OCI-LY1 (cell line): ENCODE results near the gene HNRNPL.

ENCODE experiments used
- EZH2 ChIP-seq: fragments of 200-600 bp; sonication (generic), shearing (Covaris generic); IDR thresholded peaks from 2 replicates; pipeline ENCODE4 v1.8.0; 2017; ENCODE audit warnings: borderline replicate concordance, mixed run types, mild to moderate bottlenecking, antibody characterized with exemption, low read length, moderate library complexity, mixed read lengths
- TF ChIP-seq, protein P1 (sequence below): fragments of 200-600 bp; sonication (generic), shearing (Covaris generic); IDR thresholded peaks from 2 replicates; pipeline ENCODE4 v1.5.1; 2017; ENCODE audit warnings: mild to moderate bottlenecking, antibody characterized with exemption, low read length, moderate library complexity, mixed read lengths

DNA sequence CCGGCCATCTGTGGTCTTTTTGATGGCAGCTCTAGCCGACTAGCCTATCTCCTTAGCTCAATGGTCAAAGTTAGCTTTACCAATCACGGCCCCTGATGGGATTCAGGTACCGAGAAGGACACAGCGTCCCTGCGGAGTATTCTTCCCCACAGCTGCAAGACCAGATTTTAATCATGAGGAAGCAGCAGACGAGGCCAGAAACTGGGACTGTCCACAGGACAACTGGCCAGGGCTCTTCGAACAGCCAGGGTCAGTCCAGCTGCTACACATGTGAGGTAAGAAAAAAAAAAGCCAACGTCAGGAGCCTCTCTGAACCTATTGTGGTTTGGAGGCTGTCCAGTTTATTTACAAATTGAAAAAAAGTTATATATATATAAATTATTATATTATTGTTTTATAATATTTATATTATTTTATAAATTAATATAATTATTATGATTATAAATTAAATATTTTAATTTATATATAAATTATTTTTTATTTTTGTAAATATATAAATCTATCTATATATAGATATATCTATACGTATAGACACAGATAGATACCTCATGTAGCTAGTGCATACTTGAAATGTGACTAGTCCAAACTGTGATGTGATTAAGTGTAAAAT lies 17.5 kb upstream of the HNRNPL start:
- no peak for TF ChIP-seq EZH2
- TF ChIP-seq, protein P1, sequence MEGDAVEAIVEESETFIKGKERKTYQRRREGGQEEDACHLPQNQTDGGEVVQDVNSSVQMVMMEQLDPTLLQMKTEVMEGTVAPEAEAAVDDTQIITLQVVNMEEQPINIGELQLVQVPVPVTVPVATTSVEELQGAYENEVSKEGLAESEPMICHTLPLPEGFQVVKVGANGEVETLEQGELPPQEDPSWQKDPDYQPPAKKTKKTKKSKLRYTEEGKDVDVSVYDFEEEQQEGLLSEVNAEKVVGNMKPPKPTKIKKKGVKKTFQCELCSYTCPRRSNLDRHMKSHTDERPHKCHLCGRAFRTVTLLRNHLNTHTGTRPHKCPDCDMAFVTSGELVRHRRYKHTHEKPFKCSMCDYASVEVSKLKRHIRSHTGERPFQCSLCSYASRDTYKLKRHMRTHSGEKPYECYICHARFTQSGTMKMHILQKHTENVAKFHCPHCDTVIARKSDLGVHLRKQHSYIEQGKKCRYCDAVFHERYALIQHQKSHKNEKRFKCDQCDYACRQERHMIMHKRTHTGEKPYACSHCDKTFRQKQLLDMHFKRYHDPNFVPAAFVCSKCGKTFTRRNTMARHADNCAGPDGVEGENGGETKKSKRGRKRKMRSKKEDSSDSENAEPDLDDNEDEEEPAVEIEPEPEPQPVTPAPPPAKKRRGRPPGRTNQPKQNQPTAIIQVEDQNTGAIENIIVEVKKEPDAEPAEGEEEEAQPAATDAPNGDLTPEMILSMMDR = no peak
